GM18907 (cell line): Measurements from ENCODE around the gene NLGN1.
"Not testable (repeated sequence)": the region's sequence is repeated elsewhere in the genome, so short reads cannot be mapped to it uniquely, and the experiment has no call there.

Experiments
- ATAC-seq: cut with Tn5 transposase; IDR thresholded peaks from one replicate; pipeline ENCODE4 v1.9.1; 2021; ENCODE audit warnings: mild to moderate bottlenecking, moderate library complexity; ENCODE audit not compliant: unreplicated experiment

Gene NLGN1

GRCh38 chr3:173429076-173429475 lies 31.5 kb downstream of the NLGN1 start:
- ATAC-seq = no peak

- no peak for ATAC-seq
These were observed 32.0 kb downstream of the NLGN1 start for GRCh38 chr3:173429527-173429926.

- ATAC-seq = no peak
These were observed 33.0 kb downstream of the NLGN1 start for GRCh38 chr3:173430576-173430975.

- no peak for ATAC-seq
These were observed 41.5 kb downstream of the NLGN1 start for GRCh38 chr3:173439004-173439403.

- ATAC-seq = no peak
These were observed 43.0 kb downstream of the NLGN1 start for GRCh38 chr3:173440514-173440913.

GRCh38 chr3:173451561-173451960 lies 54.0 kb downstream of the NLGN1 start:
- ATAC-seq = not testable (repeated sequence)

- no peak for ATAC-seq
These were observed 65.7 kb downstream of the NLGN1 start for GRCh38 chr3:173463250-173463649.

GRCh38 chr3:173465112-173465511 lies 67.6 kb downstream of the NLGN1 start:
- ATAC-seq = no peak

GRCh38 chr3:173465898-173466678 lies 68.5 kb downstream of the NLGN1 start:
- ATAC-seq = no peak

- no peak for ATAC-seq
These were observed 70.0 kb downstream of the NLGN1 start for GRCh38 chr3:173467501-173467900.

- ATAC-seq = no peak
These were observed 75.7 kb downstream of the NLGN1 start for GRCh38 chr3:173473237-173473636.

- ATAC-seq = no peak
These were observed 81.8 kb downstream of the NLGN1 start for GRCh38 chr3:173479301-173479700.

GRCh38 chr3:173501931-173502489 lies 104.5 kb downstream of the NLGN1 start:
- ATAC-seq = no peak

GRCh38 chr3:173502983-173503568 lies 105.5 kb downstream of the NLGN1 start:
- no peak for ATAC-seq

- ATAC-seq = no peak
These were observed 113.0 kb downstream of the NLGN1 start for GRCh38 chr3:173510565-173510964.

- peak; percentile 66 for ATAC-seq
These were observed 115.6 kb downstream of the NLGN1 start for GRCh38 chr3:173513123-173513522.

- ATAC-seq = peak; percentile 94
These were observed 131.6 kb downstream of the NLGN1 start for GRCh38 chr3:173529062-173529711.

- ATAC-seq = no peak
These were observed 134.1 kb downstream of the NLGN1 start for GRCh38 chr3:173531602-173532001.

GRCh38 chr3:173538410-173538809 lies 140.9 kb downstream of the NLGN1 start:
- peak; percentile 67 for ATAC-seq

GRCh38 chr3:173545590-173545989 lies 148.0 kb downstream of the NLGN1 start:
- ATAC-seq = not testable (repeated sequence)

- no peak for ATAC-seq
These were observed 149.5 kb downstream of the NLGN1 start for GRCh38 chr3:173547070-173547469.

- ATAC-seq = no peak
These were observed 150.7 kb downstream of the NLGN1 start for GRCh38 chr3:173548261-173548660.
